Neuron (in vitro differentiated cells): ENCODE data around the gene ADAMTS2.

Source experiments
- H2AFZ ChIP-seq: one replicate; pipeline ENCODE4 v1.6.1; 2013; ENCODE audit warnings: low read depth, mild to moderate bottlenecking, inconsistent platforms, low read length, moderate library complexity
- H3K27me3 ChIP-seq: one replicate; pipeline ENCODE4 v1.6.1; 2013; ENCODE audit warnings: low read length; ENCODE audit not compliant: insufficient read depth
- H3K36me3 ChIP-seq: one replicate; pipeline ENCODE4 v1.6.1; 2013; ENCODE audit warnings: low read length; ENCODE audit not compliant: insufficient read depth
- H3K4me1 ChIP-seq: one replicate; pipeline ENCODE4 v1.6.1; 2013; ENCODE audit warnings: low read length; ENCODE audit not compliant: insufficient read depth
- H3K4me3 ChIP-seq: 2 replicates; pipeline ENCODE4 v1.5.1; 2013; ENCODE audit warnings: mild to moderate bottlenecking, low read length, moderate library complexity
- H3K9me3 ChIP-seq: one replicate; pipeline ENCODE4 v1.6.1; 2013; ENCODE audit warnings: low read length

Gene ADAMTS2

GRCh38 chr5:179376701-179377420, 31.6 kb upstream of the ADAMTS2 start:
- H3K4me3 ChIP-seq, result no peak overlapping the region
- no peaks in the 10 kb centered on the region for H3K9me3 ChIP-seq
- no peaks in the 10 kb centered on the region for H3K27me3 ChIP-seq
- H3K36me3 ChIP-seq, result no peaks in the 10 kb centered on the region
- H2AFZ ChIP-seq, result no peak overlapping the region
- H3K4me1 ChIP-seq, result no peaks in the 10 kb centered on the region

- H3K27me3 ChIP-seq, result peaks cover 6% of the 10 kb centered on the region
- no peak overlapping the region for H3K4me3 ChIP-seq
- no peaks in the 10 kb centered on the region for H3K4me1 ChIP-seq
- H3K9me3 ChIP-seq, result no peaks in the 10 kb centered on the region
- H2AFZ ChIP-seq, result no peak overlapping the region
- no peaks in the 10 kb centered on the region for H3K36me3 ChIP-seq
Measured at GRCh38 chr5:179375831-179376365, 30.6 kb upstream of the ADAMTS2 start.

- H3K9me3 ChIP-seq, result no peaks in the 10 kb centered on the region
- H3K4me1 ChIP-seq, result no peaks in the 10 kb centered on the region
- no peak overlapping the region for H2AFZ ChIP-seq
- no peaks in the 10 kb centered on the region for H3K36me3 ChIP-seq
- H3K27me3 ChIP-seq, result peaks cover 7% of the 10 kb centered on the region
- no peak overlapping the region for H3K4me3 ChIP-seq
Measured at GRCh38 chr5:179375236-179375685, 30.0 kb upstream of the ADAMTS2 start.

- Histone ChIP-seq H3K4me3 (no peak overlapping the region), H2AFZ (no peak overlapping the region), H3K4me1 (no peaks in the 10 kb centered on the region), H3K9me3 (no peaks in the 10 kb centered on the region), H3K27me3 (peaks cover 7% of the 10 kb centered on the region), H3K36me3 (no peaks in the 10 kb centered on the region)
Measured at GRCh38 chr5:179374506-179375235, 29.4 kb upstream of the ADAMTS2 start.

- H3K4me3 ChIP-seq, result no peak overlapping the region
- no peaks in the 10 kb centered on the region for H3K9me3 ChIP-seq
- no peak overlapping the region for H2AFZ ChIP-seq
- H3K27me3 ChIP-seq, result peaks cover 7% of the 10 kb centered on the region
- H3K4me1 ChIP-seq, result no peaks in the 10 kb centered on the region
- no peaks in the 10 kb centered on the region for H3K36me3 ChIP-seq
Measured at GRCh38 chr5:179373961-179374505, 28.8 kb upstream of the ADAMTS2 start.

GRCh38 chr5:179373101-179373934, 28.1 kb upstream of the ADAMTS2 start:
- H3K36me3 ChIP-seq, result no peaks in the 10 kb centered on the region
- no peak overlapping the region for H2AFZ ChIP-seq
- H3K9me3 ChIP-seq, result no peaks in the 10 kb centered on the region
- peaks cover 7% of the 10 kb centered on the region for H3K27me3 ChIP-seq
- no peak overlapping the region for H3K4me3 ChIP-seq
- H3K4me1 ChIP-seq, result no peaks in the 10 kb centered on the region

- Histone ChIP-seq H2AFZ (no peak overlapping the region), H3K9me3 (no peaks in the 10 kb centered on the region), H3K27me3 (peaks cover 9% of the 10 kb centered on the region), H3K36me3 (no peaks in the 10 kb centered on the region), H3K4me3 (no peak overlapping the region), H3K4me1 (no peaks in the 10 kb centered on the region)
Measured at GRCh38 chr5:179371681-179372680, 26.7 kb upstream of the ADAMTS2 start.

- Histone ChIP-seq H3K9me3 (no peaks in the 10 kb centered on the region), H3K4me3 (no peak overlapping the region), H3K4me1 (no peaks in the 10 kb centered on the region), H2AFZ (no peak overlapping the region), H3K36me3 (no peaks in the 10 kb centered on the region), H3K27me3 (peaks cover 9% of the 10 kb centered on the region)
Measured at GRCh38 chr5:179371121-179371510, 25.9 kb upstream of the ADAMTS2 start.

- H3K36me3 ChIP-seq, result no peaks in the 10 kb centered on the region
- peaks cover 9% of the 10 kb centered on the region for H3K27me3 ChIP-seq
- no peaks in the 10 kb centered on the region for H3K9me3 ChIP-seq
- no peak overlapping the region for H2AFZ ChIP-seq
- no peaks in the 10 kb centered on the region for H3K4me1 ChIP-seq
- H3K4me3 ChIP-seq, result no peak overlapping the region
Measured at GRCh38 chr5:179370490-179371120, 25.3 kb upstream of the ADAMTS2 start.

GRCh38 chr5:179369530-179369884, 24.2 kb upstream of the ADAMTS2 start:
- H3K4me3 ChIP-seq, result no peak overlapping the region
- no peaks in the 10 kb centered on the region for H3K36me3 ChIP-seq
- peaks cover 9% of the 10 kb centered on the region for H3K27me3 ChIP-seq
- no peaks in the 10 kb centered on the region for H3K4me1 ChIP-seq
- H2AFZ ChIP-seq, result no peak overlapping the region
- no peaks in the 10 kb centered on the region for H3K9me3 ChIP-seq

GRCh38 chr5:179368806-179369529, 23.7 kb upstream of the ADAMTS2 start:
- H3K36me3 ChIP-seq, result no peaks in the 10 kb centered on the region
- H2AFZ ChIP-seq, result no peak overlapping the region
- no peaks in the 10 kb centered on the region for H3K4me1 ChIP-seq
- H3K4me3 ChIP-seq, result no peak overlapping the region
- peaks cover 9% of the 10 kb centered on the region for H3K27me3 ChIP-seq
- no peaks in the 10 kb centered on the region for H3K9me3 ChIP-seq
